Body of pancreas (tissue), 4 donors: ENCODE measurements around the gene TXNIP. TPM values are rescaled to one million over a fixed set of nuclear protein-coding genes. Genes with fewer than 3 reads are reported as not detected.

Source experiments
- ATAC-seq: fragments of 150-250 bp; one replicate; pipeline ENCODE4 v1.9.1; 2016
- DNase-seq, 4 donors: peaks; one replicate each; pipeline ENCODE4 v3.0.0-alpha.2; 2019
- H3K27ac ChIP-seq, 4 donors: fragments of 200-600 bp; sonication (generic); 1 replicate in 3 of 4; 2 replicates in 1 of 4; pipeline versions ENCODE4 v1.5.1 to v1.6.1; 2016 to 2019; ENCODE audit warnings: mild to moderate bottlenecking in 1 of 4, mixed read lengths in 1 of 4, moderate library complexity in 1 of 4
- H3K27me3 ChIP-seq, 2 donors: fragments of 200-600 bp; sonication (generic); one replicate each; pipeline ENCODE4 v1.6.0; 2016; ENCODE audit warnings: mild to moderate bottlenecking in 1 of 2
- H3K36me3 ChIP-seq, 2 donors: fragments of 200-600 bp; sonication (generic); replicated peaks in 1 of 2; 2 replicates each; pipeline ENCODE4 v1.5.1; 2016; ENCODE audit warnings: low read depth in 2 of 2; ENCODE audit not compliant: insufficient read depth in 1 of 2
- H3K4me1 ChIP-seq: fragments of 200-600 bp; sonication (generic); one replicate; pipeline ENCODE4 v1.6.0; 2016
- H3K4me3 ChIP-seq, 2 donors: fragments of 200-600 bp; sonication (generic); 1 replicate in 1 of 2; 2 replicates in 1 of 2; pipeline ENCODE4 v1.5.1; 2016 to 2019
- H3K9me3 ChIP-seq, 3 donors: fragments of 200-600 bp; sonication (generic); 1 replicate in 2 of 3; 2 replicates in 1 of 3; pipeline ENCODE4 v1.5.1; 2016
- CTCF ChIP-seq, 7 experiments: fragments of 450-650 bp in 4 of 7; fragments of 200-600 bp in 3 of 7; sonication (generic) in 3 of 7; IDR thresholded peaks; one replicate each; pipeline ENCODE4 v1.5.1; 2016 to 2019; ENCODE audit warnings: antibody characterized with exemption in 7 of 7
- POLR2A ChIP-seq, 3 donors: fragments of 450-650 bp; IDR thresholded peaks; one replicate each; pipeline ENCODE4 v1.6.1; 2016; ENCODE audit warnings: antibody characterized with exemption in 3 of 3, mild to moderate bottlenecking in 2 of 3
- WGBS, 2 donors: methylation state at CpG; one replicate each; pipeline ENCODE4 v1.1.5; 2017; 5-methylcytosine and 5-hydroxymethylcytosine counted together
- intact Hi-C: fragments of 100-400 bp; cut with DNase I; formaldehyde crosslinking; loops from one replicate; pipeline ENCODE4 v1.15.1; 2023
- total RNA-seq, 2 donors: library from RNA; depleted of rRNA; stranded (reverse); fragments of >200 nt; gene quantifications; one replicate each; pipeline ENCODE4 v1.1.0, GENCODE V29; 2016

The TXNIP gene
- total RNA-seq, 2 donors from 2014 or later: 414 to 820 TPM

- WGBS, 2 donors: 91 to 93% methylated on average over 6 of the region's 6 CpGs
- DNase-seq (no peak), ATAC-seq (no peak)
- H3K9me3 ChIP-seq: no peaks in the 10 kb centered on the region
- no peak overlapping the region for H3K27ac ChIP-seq
- H3K27me3 ChIP-seq: no peaks in the 10 kb centered on the region
- no peaks in the 10 kb centered on the region for H3K36me3 ChIP-seq
- H3K4me1 ChIP-seq: peaks cover 33% of the 10 kb centered on the region
- intact Hi-C loops: no loop called here
- no peak overlapping the region for H3K4me3 ChIP-seq
- TF ChIP-seq POLR2A (IDR thresholded peaks at IDR 0.05) (no peak), CTCF (IDR thresholded peaks at IDR 0.05) (no peak)
Measured at GRCh38 chr1:145953861-145954260, 42.5 kb downstream of the TXNIP start.

GRCh38 chr1:145952903-145953302 is 43.5 kb downstream of the TXNIP start:
- intact Hi-C loops: no loop called here
- Histone ChIP-seq H3K9me3 (no peaks in the 10 kb centered on the region), H3K4me1 (peaks cover 33% of the 10 kb centered on the region), H3K36me3 (no peaks in the 10 kb centered on the region), H3K27me3 (no peaks in the 10 kb centered on the region), H3K27ac (no peak overlapping the region), H3K4me3 (no peak overlapping the region)
- DNase-seq: no peak
- no peak for TF ChIP-seq CTCF (IDR thresholded peaks at IDR 0.05)
- TF ChIP-seq POLR2A (IDR thresholded peaks at IDR 0.05): no peak
- no peak for ATAC-seq
- WGBS, 2 donors: 94 to 100% methylated on average over 3 of the region's 3 CpGs

- Histone ChIP-seq H3K4me1 (peaks cover 24% of the 10 kb centered on the region), H3K27me3 (no peaks in the 10 kb centered on the region), H3K36me3 (no peaks in the 10 kb centered on the region), H3K4me3 (no peak overlapping the region), H3K27ac (no peak overlapping the region), H3K9me3 (no peaks in the 10 kb centered on the region)
- DNase-seq (no peak), ATAC-seq (no peak)
- WGBS, 2 donors: 61 to 74% methylated on average over 1 of the region's 1 CpG
- intact Hi-C loops: no loop called here
- no peak for TF ChIP-seq POLR2A (IDR thresholded peaks at IDR 0.05)
- TF ChIP-seq CTCF (IDR thresholded peaks at IDR 0.05): no peak
Measured at GRCh38 chr1:145951526-145951925, 44.9 kb downstream of the TXNIP start.

- intact Hi-C loops: no loop called here
- H3K4me3 ChIP-seq: no peak overlapping the region
- ATAC-seq: no peak
- no peak for DNase-seq
- H3K36me3 ChIP-seq: no peaks in the 10 kb centered on the region
- peaks cover 3% of the 10 kb centered on the region for H3K4me1 ChIP-seq
- H3K27ac ChIP-seq: no peak overlapping the region
- 90 to 91% methylated on average over 4 of the region's 4 CpGs for WGBS, 2 donors
- TF ChIP-seq POLR2A (IDR thresholded peaks at IDR 0.05) (no peak), CTCF (IDR thresholded peaks at IDR 0.05) (no peak)
- H3K27me3 ChIP-seq: no peaks in the 10 kb centered on the region
- no peaks in the 10 kb centered on the region for H3K9me3 ChIP-seq
Measured at GRCh38 chr1:145949219-145949618, 47.2 kb downstream of the TXNIP start.

GRCh38 chr1:145947551-145947950 is 48.8 kb downstream of the TXNIP start:
- H3K36me3 ChIP-seq: no peaks in the 10 kb centered on the region
- TF ChIP-seq POLR2A (IDR thresholded peaks at IDR 0.05) (no peak), CTCF (IDR thresholded peaks at IDR 0.05) (no peak)
- no peaks in the 10 kb centered on the region for H3K4me1 ChIP-seq
- WGBS, 2 donors: 75 to 84% methylated on average over 4 of the region's 4 CpGs
- no peaks in the 10 kb centered on the region for H3K9me3 ChIP-seq
- DNase-seq (no peak), ATAC-seq (no peak)
- no peaks in the 10 kb centered on the region for H3K27me3 ChIP-seq
- intact Hi-C loops: no loop called here
- no peak overlapping the region for H3K4me3 ChIP-seq
- H3K27ac ChIP-seq: no peak overlapping the region
